ENCODE data around the gene PIGP.
"Not testable (repeated sequence)": the region's sequence is repeated elsewhere in the genome, so short reads cannot be mapped to it uniquely, and the experiment has no call there.

- TF ChIP-seq PCBP1 (IDR thresholded peaks at IDR 0.05; ENCODE audit: low read depth, low read length, poor library complexity, severe bottlenecking); KLF6 (CRISPR knock-in tag; IDR thresholded peaks at IDR 0.05; ENCODE audit: borderline replicate concordance); CTCF (IDR thresholded peaks at IDR 0.05 in 2 of 3, conservative IDR thresholded peaks at IDR 0.05 in 1 of 3; ENCODE audit: insufficient read depth in 2 of 3, low read depth in 1 of 3, low read length in 3 of 3); SMARCA4 (IDR thresholded peaks at IDR 0.05); ATF1 (CRISPR knock-in tag; IDR thresholded peaks at IDR 0.05); ATF1 (tag; IDR thresholded peaks at IDR 0.05); ZNF551 (CRISPR knock-in tag; IDR thresholded peaks at IDR 0.05); RBBP5 (IDR thresholded peaks at IDR 0.05; ENCODE audit: borderline replicate concordance, insufficient read depth, low read length, poor library complexity, severe bottlenecking); POLR2AphosphoS2 (IDR thresholded peaks at IDR 0.05; ENCODE audit: low read length); SMC3 (conservative IDR thresholded peaks at IDR 0.05; ENCODE audit: insufficient read depth, low read depth, low read length); ZNF133 (CRISPR knock-in tag; IDR thresholded peaks at IDR 0.05); POLR2AphosphoS5 (IDR thresholded peaks at IDR 0.05; ENCODE audit: control insufficient read depth, insufficient read depth, low read depth, low read length): not testable (repeated sequence)
These were observed 43.6 kb upstream of the PIGP start for GRCh38 chr21:37116459-37116858.

Data from K562 (cell line).